WTC11 (cell line): Measurements from ENCODE around the gene PANX3. TPM values are rescaled to one million over a fixed set of nuclear protein-coding genes. Genes with fewer than 3 reads are reported as not detected.

Experiments used
- ATAC-seq: fragments of 200-7000 bp; cut with Tn5 transposase; 2 replicates; pipeline ENCODE4 v1.10.0; 2021; ENCODE audit warnings: mild to moderate bottlenecking, moderate library complexity
- CTCF ChIA-PET: fragments of 300-600 bp; sonication (Branson Sonifier 250); formaldehyde crosslinking; loops from one replicate; lab custom pipeline; 2021; ENCODE audit warnings: antibody characterized with exemption; lab: Charles Lee
- POLR2A ChIA-PET: fragments of 350-600 bp; sonication (Branson Sonifier 250); formaldehyde crosslinking; loops from one replicate; lab custom pipeline; 2021; ENCODE audit warnings: antibody characterized with exemption; lab: Charles Lee
- DNase-seq: peaks from one replicate; pipeline ENCODE4 v3.0.0; 2021; ENCODE audit warnings: low spot score
- H3K27ac Mint-ChIP-seq: 2 replicates; pipeline ENCODE4 v1.8.0; 2021; ENCODE audit warnings: mixed read lengths
- H3K27me3 Mint-ChIP-seq: 2 replicates; pipeline ENCODE4 v1.8.0; 2021; ENCODE audit warnings: low read depth, mild to moderate bottlenecking, moderate library complexity, mixed read lengths
- H3K36me3 Mint-ChIP-seq: 2 replicates; pipeline ENCODE4 v1.8.0; 2021; ENCODE audit warnings: mixed read lengths
- H3K4me1 Mint-ChIP-seq: 2 replicates; pipeline ENCODE4 v1.8.0; 2022; ENCODE audit warnings: mixed read lengths
- H3K4me3 Mint-ChIP-seq: 2 replicates; pipeline ENCODE4 v1.8.0; 2021; ENCODE audit warnings: mild to moderate bottlenecking, moderate library complexity, mixed read lengths
- H3K9me3 Mint-ChIP-seq: 2 replicates; pipeline ENCODE4 v1.8.0; 2021; ENCODE audit warnings: mixed read lengths
- AR ChIP-seq: fragments of 250-450 bp; sonication (Bioruptor Pico); IDR thresholded peaks from 2 replicates; pipeline ENCODE4 v1.9.0; 2021; ENCODE audit warnings: mild to moderate bottlenecking
- ARID4B ChIP-seq: sonication (generic); formaldehyde crosslinking; IDR thresholded peaks from 2 replicates; pipeline ENCODE4 v1.8.0; 2023; ENCODE audit warnings: missing genetic modification reagents, mild to moderate bottlenecking, borderline replicate concordance
- E2F1 ChIP-seq: sonication (generic); formaldehyde crosslinking; IDR thresholded peaks from 2 replicates; pipeline ENCODE4 v1.8.0; 2022; ENCODE audit warnings: mild to moderate bottlenecking, missing genetic modification reagents
- JUN ChIP-seq: sonication (generic); formaldehyde crosslinking; IDR thresholded peaks from 2 replicates; pipeline ENCODE4 v1.8.0; 2023; ENCODE audit warnings: mild to moderate bottlenecking, missing genetic modification reagents
- MXD4 ChIP-seq: fragments of 250-450 bp; sonication (Bioruptor Pico); IDR thresholded peaks from 2 replicates; pipeline ENCODE4 v1.8.0; 2021; ENCODE audit warnings: mild to moderate bottlenecking, moderate library complexity, borderline replicate concordance
- NR2C2 ChIP-seq: sonication (generic); formaldehyde crosslinking; IDR thresholded peaks from 2 replicates; pipeline ENCODE4 v1.8.0; 2022; ENCODE audit warnings: mild to moderate bottlenecking, missing genetic modification reagents
- SMAD4 ChIP-seq: sonication (generic); formaldehyde crosslinking; IDR thresholded peaks from 2 replicates; pipeline ENCODE4 v1.8.0; 2022; ENCODE audit warnings: mild to moderate bottlenecking, missing genetic modification reagents
- USF2 ChIP-seq: sonication (generic); formaldehyde crosslinking; IDR thresholded peaks from 2 replicates; pipeline ENCODE4 v1.8.1; 2023; ENCODE audit warnings: mild to moderate bottlenecking, missing genetic modification reagents, moderate library complexity
- ZBTB21 ChIP-seq: sonication (generic); formaldehyde crosslinking; IDR thresholded peaks from 2 replicates; pipeline ENCODE4 v1.8.1; 2023; ENCODE audit warnings: mild to moderate bottlenecking, missing genetic modification reagents, borderline replicate concordance
- ZNF671 ChIP-seq: fragments of 250-450 bp; sonication (Bioruptor Pico); IDR thresholded peaks from 2 replicates; pipeline ENCODE4 v1.8.0; 2021; ENCODE audit warnings: mild to moderate bottlenecking
- total RNA-seq: library from RNA; stranded (reverse); gene quantifications from 3 replicates; pipeline ENCODE4 v1.2.3, GENCODE V29; 2021
- TF ChIP-seq, protein P1 (sequence below): fragments of 250-450 bp; sonication (Bioruptor Pico); IDR thresholded peaks from 2 replicates; pipeline ENCODE4 v1.9.0; 2021; ENCODE audit warnings: mild to moderate bottlenecking, borderline replicate concordance
- TF ChIP-seq, protein P2 (sequence below): sonication (generic); formaldehyde crosslinking; IDR thresholded peaks from 2 replicates; pipeline ENCODE4 v1.8.0; 2022; ENCODE audit warnings: mild to moderate bottlenecking, missing genetic modification reagents

Gene PANX3
- total RNA-seq, 1 experiment from 2014 or later: not detected

GRCh38 chr11:124570160-124570559 lies 41.1 kb upstream of the PANX3 start (continued):
- no peak for TF ChIP-seq USF2
- TF ChIP-seq, protein P1, sequence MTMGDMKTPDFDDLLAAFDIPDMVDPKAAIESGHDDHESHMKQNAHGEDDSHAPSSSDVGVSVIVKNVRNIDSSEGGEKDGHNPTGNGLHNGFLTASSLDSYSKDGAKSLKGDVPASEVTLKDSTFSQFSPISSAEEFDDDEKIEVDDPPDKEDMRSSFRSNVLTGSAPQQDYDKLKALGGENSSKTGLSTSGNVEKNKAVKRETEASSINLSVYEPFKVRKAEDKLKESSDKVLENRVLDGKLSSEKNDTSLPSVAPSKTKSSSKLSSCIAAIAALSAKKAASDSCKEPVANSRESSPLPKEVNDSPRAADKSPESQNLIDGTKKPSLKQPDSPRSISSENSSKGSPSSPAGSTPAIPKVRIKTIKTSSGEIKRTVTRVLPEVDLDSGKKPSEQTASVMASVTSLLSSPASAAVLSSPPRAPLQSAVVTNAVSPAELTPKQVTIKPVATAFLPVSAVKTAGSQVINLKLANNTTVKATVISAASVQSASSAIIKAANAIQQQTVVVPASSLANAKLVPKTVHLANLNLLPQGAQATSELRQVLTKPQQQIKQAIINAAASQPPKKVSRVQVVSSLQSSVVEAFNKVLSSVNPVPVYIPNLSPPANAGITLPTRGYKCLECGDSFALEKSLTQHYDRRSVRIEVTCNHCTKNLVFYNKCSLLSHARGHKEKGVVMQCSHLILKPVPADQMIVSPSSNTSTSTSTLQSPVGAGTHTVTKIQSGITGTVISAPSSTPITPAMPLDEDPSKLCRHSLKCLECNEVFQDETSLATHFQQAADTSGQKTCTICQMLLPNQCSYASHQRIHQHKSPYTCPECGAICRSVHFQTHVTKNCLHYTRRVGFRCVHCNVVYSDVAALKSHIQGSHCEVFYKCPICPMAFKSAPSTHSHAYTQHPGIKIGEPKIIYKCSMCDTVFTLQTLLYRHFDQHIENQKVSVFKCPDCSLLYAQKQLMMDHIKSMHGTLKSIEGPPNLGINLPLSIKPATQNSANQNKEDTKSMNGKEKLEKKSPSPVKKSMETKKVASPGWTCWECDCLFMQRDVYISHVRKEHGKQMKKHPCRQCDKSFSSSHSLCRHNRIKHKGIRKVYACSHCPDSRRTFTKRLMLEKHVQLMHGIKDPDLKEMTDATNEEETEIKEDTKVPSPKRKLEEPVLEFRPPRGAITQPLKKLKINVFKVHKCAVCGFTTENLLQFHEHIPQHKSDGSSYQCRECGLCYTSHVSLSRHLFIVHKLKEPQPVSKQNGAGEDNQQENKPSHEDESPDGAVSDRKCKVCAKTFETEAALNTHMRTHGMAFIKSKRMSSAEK: no peak
- TF ChIP-seq, protein P2, sequence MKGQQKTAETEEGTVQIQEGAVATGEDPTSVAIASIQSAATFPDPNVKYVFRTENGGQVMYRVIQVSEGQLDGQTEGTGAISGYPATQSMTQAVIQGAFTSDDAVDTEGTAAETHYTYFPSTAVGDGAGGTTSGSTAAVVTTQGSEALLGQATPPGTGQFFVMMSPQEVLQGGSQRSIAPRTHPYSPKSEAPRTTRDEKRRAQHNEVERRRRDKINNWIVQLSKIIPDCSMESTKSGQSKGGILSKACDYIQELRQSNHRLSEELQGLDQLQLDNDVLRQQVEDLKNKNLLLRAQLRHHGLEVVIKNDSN (CRISPR knock-in tag): no peak
- no peak for TF ChIP-seq NR2C2

DNA sequence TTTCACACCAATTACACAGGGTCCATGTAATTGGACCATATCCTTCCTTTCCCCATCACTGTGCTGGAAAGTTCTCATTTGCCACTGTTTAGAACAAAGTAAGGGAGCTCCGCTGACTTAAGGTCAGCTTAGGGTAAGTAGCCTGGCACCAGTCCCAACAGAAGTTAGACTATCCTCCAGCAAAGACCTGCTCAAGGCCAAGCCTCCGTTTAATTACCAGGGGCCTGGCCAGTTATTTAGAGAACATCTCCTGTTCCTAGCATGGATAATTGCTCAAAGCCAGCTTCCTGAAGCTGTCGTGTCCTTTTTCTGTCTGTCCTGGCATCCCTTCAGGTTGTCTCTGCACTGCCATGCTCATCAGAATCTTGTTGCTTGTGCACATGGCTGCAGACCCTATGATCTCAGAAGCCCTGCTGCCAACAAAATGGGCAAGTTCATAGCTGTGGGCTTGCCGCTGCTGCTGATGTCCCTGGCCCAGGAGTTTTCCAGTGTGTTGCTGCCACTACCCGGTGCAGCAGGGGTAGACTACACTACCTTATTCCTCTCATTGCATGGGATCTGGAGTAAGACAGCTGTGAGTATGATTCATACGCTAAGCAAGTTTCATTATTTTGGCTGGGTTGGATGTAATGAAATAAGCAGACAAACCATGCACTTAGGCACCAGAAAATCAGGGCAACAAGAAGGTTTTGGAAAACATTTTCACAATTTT lies 33.4 kb upstream of the PANX3 start:
- ChIA-PET POLR2A (no interaction called here), CTCF (interaction anchor here (0.8 to 1.1 kb wide), 2 partner anchors 41 to 61 kb away, joined by 3 read pairs; no protein-coding TSS in a partner anchor)
- Mint-ChIP-seq H3K36me3 (no peaks in the 10 kb centered on the region), H3K27ac (no peak overlapping the region), H3K9me3 (peaks cover 5% of the 10 kb centered on the region), H3K27me3 (no peaks in the 10 kb centered on the region), H3K4me3 (no peak overlapping the region)
- TF ChIP-seq MXD4 (CRISPR knock-in tag): no peak
- no peak for TF ChIP-seq E2F1 (CRISPR knock-in tag)
- TF ChIP-seq ZNF671 (CRISPR knock-in tag): no peak
- TF ChIP-seq ARID4B (CRISPR knock-in tag): no peak
- no peak for TF ChIP-seq AR (CRISPR knock-in tag)
- no peak for TF ChIP-seq ZBTB21 (CRISPR knock-in tag)
- no peak for TF ChIP-seq JUN
- no peak for TF ChIP-seq SMAD4 (CRISPR knock-in tag)
- TF ChIP-seq, all 79 proteins: peak for 0
- ATAC-seq (no peak), DNase-seq (no peak)
- no peaks in the 10 kb centered on the region; the same call in 1 of the 2 replicates for H3K4me1 Mint-ChIP-seq
